Loucy (cell line): ENCODE measurements around the gene RAB9B.

Source experiments
- EZH2phosphoT487 ChIP-seq: fragments of 200-600 bp; IDR thresholded peaks from 2 replicates; pipeline ENCODE4 v1.6.1; 2018; ENCODE audit warnings: antibody characterized with exemption, mild to moderate bottlenecking, moderate library complexity, borderline replicate concordance
- TF ChIP-seq, protein P1 (sequence below): fragments of 200-600 bp; sonication (generic); conservative IDR thresholded peaks from 2 replicates; pipeline ENCODE4 v1.5.1; 2014; ENCODE audit warnings: mild to moderate bottlenecking, antibody characterized with exemption, low read length

DNA sequence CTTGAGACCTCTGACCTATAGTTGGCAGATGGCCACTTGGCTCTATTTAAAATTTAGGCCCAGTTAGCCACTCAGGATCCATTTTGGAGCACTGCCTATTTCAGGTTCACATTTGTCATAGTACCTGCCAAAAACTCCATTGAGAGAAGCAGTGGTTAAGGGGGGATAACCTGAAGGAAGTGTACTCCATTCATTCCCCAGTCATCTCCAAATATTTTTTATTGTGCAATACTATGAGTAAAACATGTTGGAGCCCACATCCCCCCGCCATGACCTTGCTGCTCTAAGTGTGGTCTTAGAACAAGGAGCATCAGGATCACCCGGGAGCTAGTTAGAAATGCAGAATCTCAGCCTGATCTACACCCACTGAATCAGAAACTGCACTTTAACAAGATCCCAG lies 34.4 kb downstream of the RAB9B start:
- TF ChIP-seq, protein P1, sequence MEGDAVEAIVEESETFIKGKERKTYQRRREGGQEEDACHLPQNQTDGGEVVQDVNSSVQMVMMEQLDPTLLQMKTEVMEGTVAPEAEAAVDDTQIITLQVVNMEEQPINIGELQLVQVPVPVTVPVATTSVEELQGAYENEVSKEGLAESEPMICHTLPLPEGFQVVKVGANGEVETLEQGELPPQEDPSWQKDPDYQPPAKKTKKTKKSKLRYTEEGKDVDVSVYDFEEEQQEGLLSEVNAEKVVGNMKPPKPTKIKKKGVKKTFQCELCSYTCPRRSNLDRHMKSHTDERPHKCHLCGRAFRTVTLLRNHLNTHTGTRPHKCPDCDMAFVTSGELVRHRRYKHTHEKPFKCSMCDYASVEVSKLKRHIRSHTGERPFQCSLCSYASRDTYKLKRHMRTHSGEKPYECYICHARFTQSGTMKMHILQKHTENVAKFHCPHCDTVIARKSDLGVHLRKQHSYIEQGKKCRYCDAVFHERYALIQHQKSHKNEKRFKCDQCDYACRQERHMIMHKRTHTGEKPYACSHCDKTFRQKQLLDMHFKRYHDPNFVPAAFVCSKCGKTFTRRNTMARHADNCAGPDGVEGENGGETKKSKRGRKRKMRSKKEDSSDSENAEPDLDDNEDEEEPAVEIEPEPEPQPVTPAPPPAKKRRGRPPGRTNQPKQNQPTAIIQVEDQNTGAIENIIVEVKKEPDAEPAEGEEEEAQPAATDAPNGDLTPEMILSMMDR = no peak
- TF ChIP-seq EZH2phosphoT487 = no peak
